Measurements from ENCODE around the gene KCNC2.

The KCNC2 gene

DNA sequence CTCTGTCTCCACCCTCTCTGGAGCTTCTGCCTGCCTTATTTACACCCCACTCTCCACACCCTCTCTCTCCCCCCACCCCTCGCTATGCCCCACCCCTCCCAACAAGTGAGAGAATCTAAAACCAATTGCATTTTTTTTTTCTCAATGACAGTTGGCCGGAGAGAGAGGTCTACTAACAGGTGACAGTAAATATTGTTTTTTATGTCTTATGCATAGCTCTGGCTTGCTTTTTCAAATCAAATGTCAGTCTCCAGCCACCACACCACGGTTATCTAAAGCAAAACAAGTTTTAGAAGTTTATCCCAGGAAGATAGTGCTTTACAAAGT lies at the start of gene KCNC2:
KCNC2 (minus strand) TSS at position 28 of the 327 bp plus-strand sequence.
- Histone ChIP-seq H3F3A (ENCODE audit: insufficient read depth) (no peaks in the 10 kb centered on the region), H3K9me2 (replicated peaks; ENCODE audit: insufficient read depth, low read length) (no peaks in the 10 kb centered on the region), H4K20me1 (ENCODE audit: low read depth, low read length) (no peaks in the 10 kb centered on the region), H3K4me3 (ENCODE audit: insufficient read depth, low read length, poor library complexity, severe bottlenecking) (no peak within 1 kb of the TSS), H3K27me3 (ENCODE audit: low read length) (no peaks in the 10 kb centered on the region), H3K9ac (ENCODE audit: low read length) (no peak within 1 kb of the TSS), H2AFZ (ENCODE audit: low read depth, low read length, severe bottlenecking) (no peak within 1 kb of the TSS), H3K79me2 (ENCODE audit: insufficient read depth, low read length) (no peaks in the 10 kb centered on the region), H3K27ac (ENCODE audit: low read depth, low read length) (no peak within 1 kb of the TSS), H3K36me3 (ENCODE audit: low read length) (no peaks in the 10 kb centered on the region), H3K4me2 (ENCODE audit: low read depth, low read length, poor library complexity, severe bottlenecking) (no peak within 1 kb of the TSS), H3K9me3 (ENCODE audit: insufficient read depth, low read length) (no peaks in the 10 kb centered on the region)
- TF ChIP-seq EZH2phosphoT487 (conservative IDR thresholded peaks at IDR 0.05; ENCODE audit: low read length), result no peak
- TF ChIP-seq, protein P1, sequence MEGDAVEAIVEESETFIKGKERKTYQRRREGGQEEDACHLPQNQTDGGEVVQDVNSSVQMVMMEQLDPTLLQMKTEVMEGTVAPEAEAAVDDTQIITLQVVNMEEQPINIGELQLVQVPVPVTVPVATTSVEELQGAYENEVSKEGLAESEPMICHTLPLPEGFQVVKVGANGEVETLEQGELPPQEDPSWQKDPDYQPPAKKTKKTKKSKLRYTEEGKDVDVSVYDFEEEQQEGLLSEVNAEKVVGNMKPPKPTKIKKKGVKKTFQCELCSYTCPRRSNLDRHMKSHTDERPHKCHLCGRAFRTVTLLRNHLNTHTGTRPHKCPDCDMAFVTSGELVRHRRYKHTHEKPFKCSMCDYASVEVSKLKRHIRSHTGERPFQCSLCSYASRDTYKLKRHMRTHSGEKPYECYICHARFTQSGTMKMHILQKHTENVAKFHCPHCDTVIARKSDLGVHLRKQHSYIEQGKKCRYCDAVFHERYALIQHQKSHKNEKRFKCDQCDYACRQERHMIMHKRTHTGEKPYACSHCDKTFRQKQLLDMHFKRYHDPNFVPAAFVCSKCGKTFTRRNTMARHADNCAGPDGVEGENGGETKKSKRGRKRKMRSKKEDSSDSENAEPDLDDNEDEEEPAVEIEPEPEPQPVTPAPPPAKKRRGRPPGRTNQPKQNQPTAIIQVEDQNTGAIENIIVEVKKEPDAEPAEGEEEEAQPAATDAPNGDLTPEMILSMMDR (IDR thresholded peaks at IDR 0.05; ENCODE audit: insufficient read depth, low read length, poor library complexity, severe bottlenecking), result no peak

DNA sequence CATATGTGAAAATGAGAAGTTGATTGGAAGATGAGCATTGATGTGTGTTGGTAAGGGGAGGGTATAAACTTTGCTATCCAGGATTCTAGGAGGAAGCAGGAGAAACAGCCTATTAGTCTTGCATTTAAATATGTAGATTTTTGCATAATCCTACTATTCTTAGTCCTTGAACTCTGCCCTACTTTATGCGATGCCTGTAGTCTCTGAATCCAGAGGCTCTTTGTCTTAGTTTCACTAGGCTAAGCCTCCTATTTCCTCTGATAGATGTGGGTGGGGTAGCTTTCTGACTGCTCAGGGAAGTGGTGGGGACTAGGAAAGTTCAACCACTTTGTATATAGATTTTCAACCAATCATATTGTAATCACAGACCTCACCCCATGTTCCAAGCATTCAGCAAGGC lies 49.5 kb upstream of the KCNC2 start:
- no peaks in the 10 kb centered on the region for H3K9me2 ChIP-seq (replicated peaks; ENCODE audit: insufficient read depth, low read length)
- no peaks in the 10 kb centered on the region for H3K9me3 ChIP-seq (ENCODE audit: insufficient read depth, low read length)
- H3F3A ChIP-seq (ENCODE audit: insufficient read depth), result no peaks in the 10 kb centered on the region
- no peak for TF ChIP-seq EZH2phosphoT487 (conservative IDR thresholded peaks at IDR 0.05; ENCODE audit: low read length)
- TF ChIP-seq, protein P1 (IDR thresholded peaks at IDR 0.05; ENCODE audit: insufficient read depth, low read length, poor library complexity, severe bottlenecking), result no peak
- H3K27me3 ChIP-seq (ENCODE audit: low read length), result no peaks in the 10 kb centered on the region
- H3K79me2 ChIP-seq (ENCODE audit: insufficient read depth, low read length), result no peaks in the 10 kb centered on the region
- no peak overlapping the region for H3K4me2 ChIP-seq (ENCODE audit: low read depth, low read length, poor library complexity, severe bottlenecking)
- no peak overlapping the region for H3K4me3 ChIP-seq (ENCODE audit: insufficient read depth, low read length, poor library complexity, severe bottlenecking)
- H2AFZ ChIP-seq (ENCODE audit: low read depth, low read length, severe bottlenecking), result no peak overlapping the region
- no peaks in the 10 kb centered on the region for H3K36me3 ChIP-seq (ENCODE audit: low read length)
- no peak overlapping the region for H3K27ac ChIP-seq (ENCODE audit: low read depth, low read length)
- H3K9ac ChIP-seq (ENCODE audit: low read length), result no peak overlapping the region
- no peaks in the 10 kb centered on the region for H4K20me1 ChIP-seq (ENCODE audit: low read depth, low read length)

DNA sequence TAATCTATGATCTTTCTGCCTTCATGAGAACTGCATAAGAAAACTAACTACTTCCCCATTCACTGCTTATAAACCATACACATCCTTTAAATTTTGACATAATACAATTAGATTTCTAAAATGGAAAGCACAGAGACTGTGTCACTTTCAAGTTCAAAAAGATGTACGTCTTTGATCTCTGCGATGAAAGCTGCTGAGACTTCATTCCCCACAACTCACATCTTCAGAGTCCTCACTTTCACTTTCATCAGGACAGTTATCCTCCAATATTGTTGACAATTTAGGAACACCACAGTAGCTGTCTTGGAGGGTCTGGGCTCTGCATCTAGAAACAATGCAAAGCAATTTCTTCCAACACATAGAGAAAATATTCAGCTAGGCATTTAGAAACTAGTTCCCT lies 47.9 kb upstream of the KCNC2 start:
- no peak overlapping the region for H3K4me2 ChIP-seq (ENCODE audit: low read depth, low read length, poor library complexity, severe bottlenecking)
- H3K27ac ChIP-seq (ENCODE audit: low read depth, low read length), result no peak overlapping the region
- no peaks in the 10 kb centered on the region for H3F3A ChIP-seq (ENCODE audit: insufficient read depth)
- no peaks in the 10 kb centered on the region for H3K9me3 ChIP-seq (ENCODE audit: insufficient read depth, low read length)
- H3K79me2 ChIP-seq (ENCODE audit: insufficient read depth, low read length), result no peaks in the 10 kb centered on the region
- H3K9me2 ChIP-seq (replicated peaks; ENCODE audit: insufficient read depth, low read length), result no peaks in the 10 kb centered on the region
- H2AFZ ChIP-seq (ENCODE audit: low read depth, low read length, severe bottlenecking), result no peak overlapping the region
- no peaks in the 10 kb centered on the region for H3K27me3 ChIP-seq (ENCODE audit: low read length)
- TF ChIP-seq, protein P1 (IDR thresholded peaks at IDR 0.05; ENCODE audit: insufficient read depth, low read length, poor library complexity, severe bottlenecking), result no peak
- no peak for TF ChIP-seq EZH2phosphoT487 (conservative IDR thresholded peaks at IDR 0.05; ENCODE audit: low read length)
- no peaks in the 10 kb centered on the region for H4K20me1 ChIP-seq (ENCODE audit: low read depth, low read length)
- no peak overlapping the region for H3K9ac ChIP-seq (ENCODE audit: low read length)
- no peaks in the 10 kb centered on the region for H3K36me3 ChIP-seq (ENCODE audit: low read length)
- H3K4me3 ChIP-seq (ENCODE audit: insufficient read depth, low read length, poor library complexity, severe bottlenecking), result no peak overlapping the region

DNA sequence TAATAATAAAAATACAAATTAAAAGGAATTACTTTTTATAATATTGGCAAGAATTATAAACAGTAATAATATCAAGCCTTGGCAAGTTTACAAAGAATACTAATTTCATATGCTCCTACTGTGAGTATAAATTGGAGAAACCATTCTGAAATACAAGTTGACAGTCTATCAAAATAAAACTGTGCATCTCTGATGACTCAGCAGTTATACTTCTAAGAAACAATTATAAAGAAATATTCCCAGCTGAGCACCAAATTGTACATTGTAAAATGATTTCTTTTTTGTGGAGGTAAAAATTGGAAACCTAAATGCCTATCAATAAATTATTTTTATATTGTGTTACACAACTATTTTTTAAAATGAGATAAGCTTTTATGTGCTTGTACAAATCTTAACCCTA lies 35.5 kb upstream of the KCNC2 start:
- no peaks in the 10 kb centered on the region for H3K27me3 ChIP-seq (ENCODE audit: low read length)
- H3K4me3 ChIP-seq (ENCODE audit: insufficient read depth, low read length, poor library complexity, severe bottlenecking), result no peak overlapping the region
- no peaks in the 10 kb centered on the region for H3K36me3 ChIP-seq (ENCODE audit: low read length)
- no peaks in the 10 kb centered on the region; the same call in 1 of the 2 replicates for H4K20me1 ChIP-seq (ENCODE audit: low read depth, low read length)
- no peak overlapping the region for H3K4me2 ChIP-seq (ENCODE audit: low read depth, low read length, poor library complexity, severe bottlenecking)
- H3K27ac ChIP-seq (ENCODE audit: low read depth, low read length), result no peak overlapping the region
- H3K9me2 ChIP-seq (replicated peaks; ENCODE audit: insufficient read depth, low read length), result no peaks in the 10 kb centered on the region
- H3K9me3 ChIP-seq (ENCODE audit: insufficient read depth, low read length), result no peaks in the 10 kb centered on the region
- no peaks in the 10 kb centered on the region for H3K79me2 ChIP-seq (ENCODE audit: insufficient read depth, low read length)
- TF ChIP-seq, protein P1 (IDR thresholded peaks at IDR 0.05; ENCODE audit: insufficient read depth, low read length, poor library complexity, severe bottlenecking), result no peak
- no peak for TF ChIP-seq EZH2phosphoT487 (conservative IDR thresholded peaks at IDR 0.05; ENCODE audit: low read length)
- no peak overlapping the region for H2AFZ ChIP-seq (ENCODE audit: low read depth, low read length, severe bottlenecking)
- no peaks in the 10 kb centered on the region for H3F3A ChIP-seq (ENCODE audit: insufficient read depth)
- H3K9ac ChIP-seq (ENCODE audit: low read length), result no peak overlapping the region

All from SU-DHL-6 (cell line).